Kidney tubule cell (primary cell): ENCODE measurements around the gene BMP10.
"Not testable (repeated sequence)": the region's sequence is repeated elsewhere in the genome, so short reads cannot be mapped to it uniquely, and the experiment has no call there.

Source experiments
- DNase-seq: peaks from one replicate; pipeline ENCODE4 v3.0.0-alpha.2; 2018; ENCODE audit warnings: low spot score

The BMP10 gene

DNA sequence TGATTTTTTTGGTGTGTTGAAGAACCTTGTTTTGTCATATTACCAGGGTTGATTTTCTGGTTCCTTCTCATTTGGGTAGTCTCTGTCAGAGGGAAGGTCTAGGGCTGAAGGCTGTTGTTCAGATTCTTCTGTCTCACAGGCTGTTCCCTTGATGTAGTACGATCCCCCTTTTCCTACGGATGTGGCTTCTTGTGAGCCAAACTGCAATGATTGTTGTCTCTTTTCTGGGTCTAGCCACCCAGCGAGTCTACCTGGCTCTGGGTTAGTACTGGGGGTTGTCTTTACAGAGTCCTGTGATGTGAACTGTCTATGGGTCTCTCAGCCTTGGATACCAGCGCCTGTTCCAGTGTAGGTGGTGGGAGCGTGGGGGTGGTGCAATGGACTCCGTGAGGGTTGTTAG, 24.8 kb upstream of the BMP10 start:
- not testable (repeated sequence) for DNase-seq

DNA sequence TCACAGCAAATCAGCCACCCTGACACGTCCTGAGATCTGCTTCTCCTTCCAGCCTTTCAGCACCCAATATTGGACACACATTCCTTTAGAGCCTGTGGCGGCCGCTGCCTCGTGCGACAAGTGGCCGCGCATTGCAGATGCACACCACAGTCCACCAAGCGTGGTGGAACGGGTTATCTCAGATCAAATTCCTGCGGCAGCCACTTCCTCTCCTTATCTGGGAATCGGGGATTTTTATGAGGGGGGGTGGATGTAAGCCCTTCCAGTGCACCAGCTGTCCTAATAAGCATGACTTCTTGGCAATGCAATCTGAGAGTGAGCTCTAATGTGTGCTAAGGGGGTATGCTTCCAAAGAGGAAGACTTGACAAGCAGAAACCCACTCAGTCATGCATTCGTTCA, 18.3 kb upstream of the BMP10 start:
- no peak for DNase-seq

DNA sequence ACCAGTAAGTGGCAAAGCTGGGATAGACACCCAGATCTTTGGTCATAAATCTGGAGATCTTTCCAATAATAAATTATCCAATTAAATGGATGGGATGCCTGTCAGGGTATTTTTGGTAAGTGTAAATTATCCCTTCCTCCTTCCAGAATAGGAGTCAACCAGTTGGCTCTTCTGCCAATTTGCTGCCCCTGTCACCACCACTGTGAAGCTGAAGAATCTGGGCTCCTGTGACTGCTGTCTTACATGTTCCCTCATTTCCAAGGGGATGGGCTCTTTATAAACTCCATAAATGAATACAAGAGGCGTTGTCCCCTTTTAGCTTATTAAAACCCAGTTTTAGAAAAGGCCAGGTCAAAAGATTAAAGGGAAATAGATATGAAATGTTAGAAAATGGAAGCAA, 17.8 kb upstream of the BMP10 start:
- no peak for DNase-seq

DNA sequence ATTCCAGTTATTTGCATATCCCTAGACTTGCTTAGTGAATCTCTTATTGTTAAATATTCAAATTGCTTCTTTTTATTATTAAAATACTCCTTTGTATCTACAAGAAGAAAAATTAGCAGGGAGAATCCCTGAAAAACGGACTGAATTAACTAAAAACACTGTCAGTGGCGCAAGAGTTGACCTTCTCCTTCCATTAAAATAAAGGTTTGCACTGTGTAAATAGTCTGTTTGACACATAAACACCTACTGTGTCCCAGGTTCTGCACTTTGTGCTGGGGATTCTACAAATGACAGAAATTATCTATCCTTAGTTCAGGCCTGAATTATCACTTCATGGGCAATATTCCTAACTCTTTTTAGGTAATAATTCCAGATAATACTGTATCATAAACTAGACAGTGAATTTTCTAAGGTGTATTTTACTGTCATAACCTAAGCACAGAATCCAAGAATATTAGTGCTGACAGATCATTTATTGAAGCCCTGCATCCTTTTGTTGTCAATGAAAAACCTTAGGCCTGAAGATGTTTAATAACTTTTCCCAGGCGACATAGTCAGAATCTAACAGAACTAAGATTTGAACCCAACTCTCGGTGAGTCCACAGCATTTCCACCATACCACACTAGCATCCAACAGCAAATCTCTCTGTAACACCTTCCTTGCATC, 17.0 kb upstream of the BMP10 start:
- no peak for DNase-seq

DNA sequence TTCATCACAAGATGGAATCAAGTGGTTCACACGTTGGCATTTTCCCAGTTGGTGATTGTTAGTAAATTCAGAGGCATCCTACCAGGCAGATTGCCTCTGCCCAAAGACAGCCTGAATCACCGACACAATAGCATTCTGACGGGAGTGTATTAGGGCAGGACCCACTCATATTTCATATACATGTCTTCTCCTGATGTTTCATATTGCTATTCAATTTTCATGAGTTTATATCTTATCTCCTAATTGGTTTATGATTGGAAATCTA, 14.5 kb upstream of the BMP10 start:
- DNase-seq, result no peak

DNA sequence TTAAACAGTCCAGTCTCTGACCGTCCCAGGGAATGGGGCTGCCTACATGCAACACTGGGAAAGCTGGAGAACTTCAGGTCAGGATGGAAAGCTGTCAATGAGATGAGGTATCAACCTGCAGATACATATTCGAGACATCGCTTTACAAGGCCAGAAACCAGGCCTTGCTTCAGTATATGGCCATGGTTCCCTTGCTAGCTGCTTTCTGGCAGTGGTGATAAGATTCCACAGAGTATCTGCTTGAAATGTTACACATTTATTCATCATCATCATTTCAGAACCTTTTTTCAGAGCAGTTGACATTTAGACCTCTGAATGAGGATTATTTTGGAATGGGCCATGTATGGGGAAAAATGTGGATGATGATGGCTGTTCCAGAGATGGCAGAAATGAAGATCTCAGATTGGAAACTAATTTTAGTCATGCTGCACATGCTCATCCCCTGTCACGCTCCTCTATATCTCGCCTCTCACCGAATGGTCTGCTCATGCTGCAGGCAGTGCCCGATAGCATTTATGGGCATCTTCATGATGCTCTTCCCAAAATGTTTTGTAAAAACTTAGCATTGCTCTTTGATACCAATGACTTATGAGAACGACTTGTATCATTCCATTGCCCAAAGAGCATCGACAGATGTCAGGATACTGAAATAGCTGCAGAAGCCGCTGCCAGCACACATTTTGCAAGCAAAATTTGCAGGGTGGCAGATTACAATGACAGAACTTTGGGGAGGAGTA, 14.0 kb upstream of the BMP10 start:
- DNase-seq, result no peak

DNA sequence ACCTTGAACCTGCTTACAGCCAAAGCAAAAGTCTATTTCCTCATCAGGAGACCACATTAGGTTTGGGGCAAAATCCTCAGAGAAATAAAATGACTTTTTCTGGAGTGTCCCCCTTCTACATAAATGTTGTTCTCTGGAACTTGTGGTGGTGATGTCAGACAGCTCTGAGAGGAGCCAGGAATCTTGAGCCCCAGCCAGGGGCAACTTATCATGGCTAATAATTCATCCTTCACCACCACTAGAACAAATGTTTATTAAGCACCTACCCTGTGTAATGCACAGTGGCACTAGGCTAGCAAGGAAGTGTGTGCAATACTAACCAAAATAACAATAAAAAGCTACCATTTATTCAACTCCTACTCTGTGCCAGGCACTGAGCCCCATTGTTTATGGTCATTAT, 9.0 kb upstream of the BMP10 start:
- no peak for DNase-seq

DNA sequence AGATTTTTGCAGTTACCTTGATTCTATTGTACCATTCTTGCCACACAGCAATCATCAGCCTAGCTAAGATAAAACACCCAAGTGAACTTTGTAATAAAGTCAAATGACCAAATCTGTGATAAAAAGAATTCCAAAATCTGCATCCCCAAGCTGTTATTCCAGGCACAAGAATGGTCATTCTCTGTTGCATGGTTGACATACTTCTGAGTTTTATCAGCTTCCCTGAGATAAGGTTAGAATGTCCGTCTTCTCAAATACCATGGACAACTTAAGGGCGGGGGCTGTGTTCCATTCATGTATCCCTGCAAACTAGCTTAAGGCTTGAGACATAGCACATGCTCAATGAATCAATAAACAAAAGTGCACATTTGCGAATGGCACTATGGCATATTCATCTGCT, 8.1 kb upstream of the BMP10 start:
- DNase-seq, result no peak

DNA sequence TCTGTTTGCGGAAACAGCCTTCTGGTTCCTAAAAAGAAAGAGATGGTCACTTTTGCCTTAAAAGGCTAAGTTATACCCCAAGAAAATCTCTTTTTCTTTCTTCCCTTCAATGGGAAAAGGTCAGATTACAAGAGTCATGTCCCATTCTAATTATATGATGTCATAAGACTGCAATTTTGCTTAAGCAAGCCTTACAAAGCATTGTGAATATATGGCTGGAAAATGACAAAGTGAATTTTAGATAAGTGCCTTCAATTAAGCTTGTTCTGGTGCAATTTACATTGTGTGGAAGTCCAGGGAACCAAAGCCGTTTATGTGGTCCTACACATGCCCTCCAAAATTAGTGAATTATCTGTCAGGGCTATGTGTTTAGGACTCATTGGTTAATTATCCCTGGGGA, 7.6 kb upstream of the BMP10 start:
- no peak for DNase-seq

DNA sequence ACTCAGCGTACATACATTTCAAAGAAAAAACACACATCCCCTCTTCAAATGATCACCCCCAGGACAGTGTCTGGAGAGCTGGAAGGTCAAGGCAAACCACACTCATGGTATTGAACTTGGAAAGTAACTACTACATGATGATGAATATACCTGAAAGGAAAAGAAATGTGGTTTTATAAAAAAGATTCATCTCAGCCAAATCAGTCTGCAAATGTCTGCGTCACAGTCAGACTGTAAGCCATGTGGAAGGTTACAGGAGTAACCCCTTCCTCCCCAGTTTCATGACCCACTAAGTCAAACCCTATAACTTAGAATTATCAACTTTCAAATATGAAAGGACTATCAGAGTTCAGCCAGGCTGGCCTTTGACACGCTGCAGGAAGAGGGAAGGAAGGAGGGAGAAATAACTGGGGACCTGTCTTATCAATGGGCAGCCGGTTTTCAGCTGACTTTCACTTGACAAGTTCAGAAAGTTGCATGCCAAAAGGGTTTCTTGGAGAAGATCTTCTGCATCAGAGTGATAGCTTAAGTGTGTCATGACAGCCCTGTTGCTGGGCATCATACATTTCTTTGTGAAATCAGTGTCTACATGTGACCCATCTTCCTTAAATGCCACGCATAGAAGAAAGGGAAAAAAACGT, 7.0 kb upstream of the BMP10 start:
- DNase-seq, result no peak

DNA sequence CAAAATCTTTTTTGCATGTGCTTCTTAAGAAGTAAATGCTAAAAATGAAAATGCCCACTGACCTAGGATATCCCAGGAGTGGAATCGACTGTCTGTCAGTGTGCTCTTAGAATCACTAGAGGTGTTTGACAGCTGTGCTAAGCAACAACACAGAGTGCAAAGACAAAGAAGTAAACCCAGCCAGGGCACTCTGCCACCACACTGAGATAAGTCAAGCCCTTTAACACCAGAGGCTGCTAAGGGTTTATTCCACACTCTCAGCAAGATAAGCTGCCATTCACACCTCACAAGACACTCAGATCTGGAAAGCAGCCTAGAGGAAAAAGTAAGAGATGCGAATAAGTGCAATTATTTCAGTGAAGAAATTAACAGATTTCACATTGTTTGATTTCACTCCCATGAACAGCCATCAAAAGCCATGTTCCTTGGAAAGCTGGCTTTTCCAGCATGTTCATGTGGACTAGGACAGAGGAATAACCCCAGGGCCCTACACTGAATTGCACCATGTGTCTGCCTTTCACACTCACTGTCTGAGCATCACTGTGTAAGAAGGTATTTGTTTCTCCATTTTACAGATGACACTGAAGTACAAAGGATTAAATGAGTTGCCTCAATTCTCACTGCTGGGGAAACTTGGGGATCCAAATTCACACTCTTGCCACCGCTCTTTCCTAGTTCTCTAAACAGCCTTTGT, 6.0 kb upstream of the BMP10 start:
- DNase-seq, result no peak

DNA sequence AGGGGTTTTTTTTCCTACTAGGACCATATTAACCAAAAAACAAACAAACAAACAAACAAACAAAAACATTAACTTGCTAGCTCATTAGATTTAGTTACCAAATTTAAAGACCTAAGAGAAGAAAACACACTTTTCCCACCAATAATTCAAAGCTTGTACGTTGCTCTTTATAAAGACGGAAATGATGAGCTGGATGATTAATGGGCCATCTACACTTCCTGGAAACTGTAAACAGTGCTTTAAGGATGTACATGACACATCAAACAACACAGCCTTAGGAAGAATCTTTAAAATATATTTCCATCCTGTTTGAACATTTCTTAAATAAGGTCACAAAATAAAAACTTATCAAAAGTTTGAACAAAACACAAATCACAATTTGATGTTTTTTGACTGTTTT, 982 bp downstream of the BMP10 start:
- peak; percentile 1 for DNase-seq

DNA sequence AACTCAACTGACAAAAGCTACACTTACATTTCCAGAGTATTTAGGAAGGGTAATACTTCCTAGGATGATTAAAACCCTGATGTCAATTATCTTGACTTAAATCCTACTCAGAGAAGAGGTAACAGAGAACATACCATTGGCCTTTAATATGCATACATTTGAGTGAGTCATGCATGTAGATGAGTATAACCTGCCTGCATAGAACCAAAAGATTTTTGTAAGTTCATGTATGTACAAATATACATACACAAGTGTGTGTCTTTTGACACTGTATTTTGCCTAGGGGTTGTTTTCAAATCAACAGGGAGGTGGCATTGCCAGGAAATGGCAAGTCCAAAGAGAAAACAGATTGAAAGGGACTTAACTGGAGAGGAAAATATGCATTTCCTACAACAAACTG, 6.1 kb downstream of the BMP10 start:
- no peak for DNase-seq

DNA sequence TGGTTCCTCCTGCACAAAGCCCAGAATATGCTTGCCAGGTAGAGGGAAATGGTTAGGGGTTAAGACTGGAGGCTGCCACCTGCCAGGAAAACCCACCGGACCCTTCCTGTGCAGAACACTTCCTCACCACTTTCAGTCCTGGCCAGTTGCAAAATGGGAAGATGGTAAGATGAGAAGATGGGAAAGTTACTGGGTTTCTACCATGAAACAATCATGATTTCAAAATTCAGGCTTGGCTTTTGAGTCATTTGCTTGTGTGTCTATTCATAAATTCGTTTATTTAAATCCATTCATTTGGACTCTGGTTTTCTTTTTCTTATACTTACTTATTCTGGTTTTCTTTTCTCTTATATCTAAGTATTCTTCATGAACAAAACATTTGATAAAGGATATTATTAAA, 7.2 kb downstream of the BMP10 start:
- no peak for DNase-seq

DNA sequence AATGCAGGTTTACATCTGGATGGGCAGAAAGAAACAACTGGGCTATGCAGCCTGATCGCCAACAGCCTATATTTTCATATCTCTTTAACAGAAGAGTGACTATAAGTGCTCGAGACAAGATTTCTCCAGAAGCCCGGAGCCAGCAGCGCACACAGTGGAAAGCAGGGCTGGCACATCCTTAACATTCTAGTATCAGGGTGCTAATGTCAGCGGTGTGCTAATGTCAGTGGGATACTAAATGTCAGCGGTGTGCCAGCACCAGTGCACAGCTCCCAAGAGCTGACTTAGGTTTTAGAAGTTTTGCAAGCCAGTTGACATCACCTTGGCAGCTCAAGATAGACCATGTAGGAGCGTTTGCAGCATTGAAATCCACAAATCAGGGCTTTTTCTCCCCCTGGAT, 8.3 kb downstream of the BMP10 start:
- DNase-seq, result no peak

DNA sequence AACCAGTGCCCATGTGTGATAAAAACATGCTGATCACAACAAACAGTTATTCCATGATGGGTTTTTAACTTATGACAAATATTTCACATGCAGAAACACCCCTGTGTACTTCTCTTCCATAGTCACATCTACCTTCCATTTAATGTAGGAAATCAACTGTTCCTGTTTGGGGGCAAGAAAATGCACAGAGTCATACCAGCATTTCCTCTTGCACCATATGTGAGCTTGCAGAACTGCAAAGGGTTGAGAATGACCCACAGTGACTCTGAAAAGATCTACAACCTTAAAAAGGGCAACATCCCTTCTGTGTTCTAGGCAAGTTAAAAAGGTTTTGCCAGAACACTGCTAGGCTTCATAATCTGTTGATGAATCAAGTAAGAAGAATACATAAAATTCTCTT, 9.9 kb downstream of the BMP10 start:
- DNase-seq, result no peak

DNA sequence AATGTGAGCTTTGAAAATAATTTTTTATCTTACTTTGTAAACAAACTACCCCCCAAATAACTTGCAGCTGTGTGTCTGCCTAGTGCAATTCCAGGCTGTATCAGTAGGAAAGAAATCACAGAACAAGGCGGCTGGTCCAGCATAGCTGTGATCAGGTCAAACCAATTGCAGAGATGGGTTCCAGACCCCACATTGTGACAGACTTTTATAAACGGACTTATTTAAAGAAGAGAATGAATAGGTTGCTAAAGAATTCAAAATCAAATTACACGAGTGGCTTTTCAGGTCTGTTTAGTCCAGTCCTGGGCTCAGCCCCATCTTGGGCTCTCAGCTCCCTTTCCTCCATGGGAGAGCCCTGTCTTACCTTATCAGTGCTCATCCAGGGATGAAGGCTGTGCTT, 11.1 kb downstream of the BMP10 start:
- DNase-seq, result no peak

DNA sequence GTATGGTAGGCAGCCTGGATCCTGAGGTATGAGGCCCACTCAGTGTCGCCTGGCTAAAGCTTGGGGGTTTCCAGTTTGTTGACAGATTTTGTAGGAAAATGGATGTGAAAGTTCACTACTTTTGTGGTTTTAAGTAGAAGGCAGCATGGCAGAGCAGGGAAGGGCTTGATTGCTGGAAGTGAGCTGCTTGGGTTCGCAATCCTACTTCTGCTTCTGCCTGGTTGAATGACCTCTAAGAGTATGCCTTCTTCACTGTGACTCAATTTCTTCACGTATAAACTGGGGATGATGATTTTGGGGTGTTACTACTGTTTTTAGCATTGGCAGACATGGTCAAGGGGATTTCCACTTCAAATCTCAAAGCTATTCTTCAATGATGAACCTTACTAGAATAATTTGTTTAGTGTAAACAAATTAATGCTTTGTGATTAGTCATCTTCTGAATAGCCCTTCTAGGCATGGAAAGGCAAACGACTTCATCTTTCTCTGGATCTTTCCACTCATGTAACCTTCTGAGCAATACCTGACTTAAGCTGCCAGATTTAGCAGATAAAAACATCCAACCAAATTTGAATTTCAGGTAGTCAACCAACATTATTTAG, 13.2 kb downstream of the BMP10 start:
- no peak for DNase-seq

DNA sequence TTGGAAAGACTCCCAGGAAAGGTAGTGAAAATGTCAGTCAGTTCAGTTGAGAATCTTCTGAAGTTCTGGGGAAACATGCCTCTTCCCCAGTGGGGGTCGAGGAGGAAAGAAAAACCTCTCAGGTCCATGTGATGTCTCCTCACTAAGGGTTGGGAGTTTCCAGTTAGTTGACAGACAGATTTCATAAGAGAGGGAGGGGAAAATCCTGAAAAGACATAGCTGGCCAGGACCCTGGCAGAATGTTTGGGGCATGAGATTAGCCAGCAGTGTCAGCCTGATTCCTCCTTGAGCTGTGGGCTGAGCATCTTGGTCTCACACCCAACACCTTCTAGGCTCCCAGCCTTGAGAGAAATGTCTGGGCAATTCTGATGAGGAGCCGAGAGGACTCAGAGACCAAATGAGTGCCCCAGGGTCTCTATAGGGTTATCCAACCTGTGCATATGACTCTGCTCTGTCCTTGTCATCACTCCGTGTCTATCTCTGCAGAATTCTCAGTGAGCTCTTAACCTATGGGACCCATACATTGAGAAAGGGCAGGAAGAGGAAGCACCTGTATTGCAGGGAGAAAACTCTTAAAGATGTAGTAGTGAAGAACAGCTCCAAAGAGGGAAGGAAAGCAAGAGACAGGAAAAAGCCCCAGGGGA, 13.9 kb downstream of the BMP10 start:
- DNase-seq, result no peak

DNA sequence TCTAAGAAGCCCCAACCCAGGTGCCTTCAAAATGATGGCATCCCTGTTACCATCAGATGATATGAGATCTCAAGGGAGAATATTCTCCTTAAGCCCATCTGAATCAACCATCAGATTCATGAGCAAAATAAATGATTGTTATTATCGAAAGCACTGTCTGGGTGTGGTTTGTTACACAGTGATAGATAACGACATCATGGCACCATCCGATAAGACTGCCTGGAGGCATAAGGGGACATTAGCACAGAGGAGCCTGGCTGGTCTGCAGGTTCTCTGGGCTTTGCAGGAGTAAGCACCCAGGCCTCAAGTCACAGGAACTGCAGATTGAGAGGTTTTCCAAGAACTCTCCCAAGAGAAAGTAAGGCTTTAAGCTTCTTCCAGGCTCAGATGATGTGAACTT, 15.6 kb downstream of the BMP10 start:
- DNase-seq, result no peak

DNA sequence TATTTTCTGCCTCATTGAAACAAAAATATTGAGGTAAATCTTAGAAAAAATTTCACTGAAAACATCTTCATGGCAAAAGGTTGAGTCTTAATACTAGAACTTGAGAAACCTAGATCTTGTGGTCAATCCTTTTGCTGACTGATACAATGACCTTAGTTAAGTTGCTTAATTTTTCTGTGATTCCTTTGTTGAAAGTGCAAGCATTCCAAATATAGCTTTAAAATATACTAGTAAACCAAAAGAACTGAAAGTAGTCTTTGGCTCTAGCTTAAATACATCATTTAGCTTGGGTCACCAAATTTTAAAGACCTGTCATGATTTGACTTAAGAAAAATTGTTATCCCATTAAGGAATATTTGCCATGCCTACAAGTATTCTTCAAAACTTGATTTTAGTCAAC, 16.7 kb downstream of the BMP10 start:
- no peak for DNase-seq

DNA sequence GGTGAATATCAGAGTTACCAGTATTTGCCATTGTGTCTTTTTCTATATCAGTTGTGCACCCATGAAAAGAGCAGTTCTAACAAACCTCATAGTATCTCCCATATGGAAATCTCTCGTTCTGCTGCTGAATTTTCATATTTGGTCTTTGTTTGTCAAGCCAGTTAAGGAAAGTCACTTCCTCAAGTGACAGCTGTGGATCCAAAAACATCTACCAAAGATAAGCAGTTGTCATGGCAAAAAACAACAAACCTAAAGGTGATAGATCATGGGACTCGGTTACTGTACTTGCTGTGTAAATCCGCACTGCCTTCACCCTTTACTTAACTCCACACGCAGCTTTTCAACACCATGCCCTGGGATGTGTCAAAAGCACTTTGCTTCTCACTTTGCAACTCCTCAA, 17.3 kb downstream of the BMP10 start:
- no peak for DNase-seq
